DOHH2 (cell line): ENCODE results near the gene EEF1A1.

Experiments
- CTCF ChIP-seq: fragments of 200-600 bp; sonication (generic); IDR thresholded peaks from one replicate; pipeline ENCODE4 v1.5.1; 2014; ENCODE audit warnings: antibody characterized with exemption, mild to moderate bottlenecking, low read depth, low read length; ENCODE audit not compliant: poor library complexity, severe bottlenecking
- EZH2phosphoT487 ChIP-seq: fragments of 200-600 bp; sonication (generic); IDR thresholded peaks from 2 replicates; pipeline ENCODE4 v1.6.1; 2017; ENCODE audit warnings: borderline replicate concordance, mild to moderate bottlenecking, antibody characterized with exemption, low read length, moderate library complexity, mixed read lengths

- TF ChIP-seq CTCF (no peak), EZH2phosphoT487 (no peak)
These were observed 725 bp downstream of the EEF1A1 start for GRCh38 chr6:73519926-73520687.
